C4-2B (cell line): ENCODE results near the gene BTF3.

Source experiments
- ZFX ChIP-seq: fragments of 450-650 bp; IDR thresholded peaks from 2 replicates; pipeline ENCODE4 v1.6.1; 2017
- TF ChIP-seq, protein P1 (sequence below): fragments of 450-650 bp; conservative IDR thresholded peaks from 2 replicates; pipeline ENCODE4 v1.5.1; 2017; ENCODE audit warnings: mild to moderate bottlenecking

DNA sequence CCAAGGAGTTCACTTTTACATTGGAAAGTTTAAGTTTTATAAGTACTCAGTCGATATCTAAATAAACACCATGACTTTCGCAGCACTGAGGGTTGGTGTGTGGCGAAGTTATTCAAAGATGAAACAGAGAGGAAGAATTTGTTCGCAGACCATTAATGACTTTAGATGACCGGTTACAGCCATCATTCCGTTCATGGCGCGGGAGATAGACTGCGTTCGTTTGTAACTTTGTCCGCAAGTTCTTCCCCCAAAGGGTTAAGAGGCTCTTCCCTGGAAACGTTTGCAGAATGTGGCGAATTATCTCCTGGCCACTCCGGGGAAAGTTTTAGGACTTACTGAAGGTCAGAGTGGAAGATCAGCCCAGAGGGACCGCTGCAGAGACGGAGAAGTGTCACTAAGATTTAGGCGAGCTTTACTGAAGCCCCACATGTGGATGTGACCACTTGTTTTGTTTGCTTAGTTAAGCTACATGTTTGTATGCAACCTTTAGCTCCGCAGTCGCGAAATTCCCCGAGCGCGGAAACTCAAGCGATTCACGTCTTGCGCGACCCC lies 47.5 kb upstream of the BTF3 start:
- TF ChIP-seq, protein P1, sequence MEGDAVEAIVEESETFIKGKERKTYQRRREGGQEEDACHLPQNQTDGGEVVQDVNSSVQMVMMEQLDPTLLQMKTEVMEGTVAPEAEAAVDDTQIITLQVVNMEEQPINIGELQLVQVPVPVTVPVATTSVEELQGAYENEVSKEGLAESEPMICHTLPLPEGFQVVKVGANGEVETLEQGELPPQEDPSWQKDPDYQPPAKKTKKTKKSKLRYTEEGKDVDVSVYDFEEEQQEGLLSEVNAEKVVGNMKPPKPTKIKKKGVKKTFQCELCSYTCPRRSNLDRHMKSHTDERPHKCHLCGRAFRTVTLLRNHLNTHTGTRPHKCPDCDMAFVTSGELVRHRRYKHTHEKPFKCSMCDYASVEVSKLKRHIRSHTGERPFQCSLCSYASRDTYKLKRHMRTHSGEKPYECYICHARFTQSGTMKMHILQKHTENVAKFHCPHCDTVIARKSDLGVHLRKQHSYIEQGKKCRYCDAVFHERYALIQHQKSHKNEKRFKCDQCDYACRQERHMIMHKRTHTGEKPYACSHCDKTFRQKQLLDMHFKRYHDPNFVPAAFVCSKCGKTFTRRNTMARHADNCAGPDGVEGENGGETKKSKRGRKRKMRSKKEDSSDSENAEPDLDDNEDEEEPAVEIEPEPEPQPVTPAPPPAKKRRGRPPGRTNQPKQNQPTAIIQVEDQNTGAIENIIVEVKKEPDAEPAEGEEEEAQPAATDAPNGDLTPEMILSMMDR = 0 out of 2 replicates have a peak, but pooled peaks have one; percentile 39
- TF ChIP-seq ZFX = no peak
